Smooth muscle cell (in vitro differentiated cells): ENCODE results near the gene POLR1A. TPM values are rescaled to one million over a fixed set of nuclear protein-coding genes. Genes with fewer than 3 reads are reported as not detected.

Experiments
- DNase-seq: peaks from one replicate; lab custom pipeline; 2025; ENCODE audit not compliant: unreplicated experiment; lab: John Stamatoyannopoulos, UW
- H2AFZ ChIP-seq: fragments of 200-600 bp; sonication (generic); 2 replicates; pipeline ENCODE4 v1.6.0; 2016; ENCODE audit warnings: antibody characterized with exemption, low read depth, mild to moderate bottlenecking
- H3F3A ChIP-seq: fragments of 200-600 bp; sonication (generic); 2 replicates; pipeline ENCODE4 v1.6.0; 2017; ENCODE audit warnings: antibody characterized with exemption, low read depth
- H3K27ac ChIP-seq: fragments of 200-600 bp; sonication (generic); 2 replicates; pipeline ENCODE4 v1.5.1; 2016; ENCODE audit warnings: low read depth, mild to moderate bottlenecking
- H3K27me3 ChIP-seq: fragments of 200-600 bp; sonication (generic); 2 replicates; pipeline ENCODE4 v1.6.1; 2016; ENCODE audit warnings: low read depth, mild to moderate bottlenecking
- H3K36me3 ChIP-seq: fragments of 200-600 bp; sonication (generic); 2 replicates; pipeline ENCODE4 v1.5.1; 2016; ENCODE audit warnings: low read depth
- H3K4me1 ChIP-seq: fragments of 200-600 bp; sonication (generic); 2 replicates; pipeline ENCODE4 v1.5.1; 2016; ENCODE audit warnings: low read depth
- H3K4me2 ChIP-seq: fragments of 200-600 bp; sonication (generic); 2 replicates; pipeline ENCODE4 v1.6.0; 2016; ENCODE audit warnings: mild to moderate bottlenecking
- H3K4me3 ChIP-seq: fragments of 200-600 bp; sonication (generic); 2 replicates; pipeline ENCODE4 v1.5.1; 2016; ENCODE audit warnings: mild to moderate bottlenecking
- H3K79me2 ChIP-seq: fragments of 200-600 bp; sonication (generic); 2 replicates; pipeline ENCODE4 v1.6.0; 2016; ENCODE audit warnings: low read depth, mild to moderate bottlenecking
- H3K9ac ChIP-seq: fragments of 200-600 bp; sonication (generic); 2 replicates; pipeline ENCODE4 v1.6.0; 2016; ENCODE audit warnings: low read depth
- H3K9me3 ChIP-seq: fragments of 200-600 bp; sonication (generic); replicated peaks from 2 replicates; pipeline ENCODE4 v1.5.1; 2016; ENCODE audit warnings: low read depth
- H4K20me1 ChIP-seq: fragments of 200-600 bp; sonication (generic); 2 replicates; pipeline ENCODE4 v1.6.0; 2016; ENCODE audit warnings: low read depth
- WGBS: methylation state at CpG from one replicate; pipeline ENCODE4 v1.1.7; 2016; ENCODE audit warnings: low lambda C conversion rate; 5-methylcytosine and 5-hydroxymethylcytosine counted together
- polyA plus RNA-seq: library from polyadenylated mRNA; unstranded; fragments of >200 nt; fragmentation: Nextera tagmentation; extraction: Ambion mirVana; gene quantifications from 2 replicates; pipeline ENCODE4 v1.2.1, GENCODE V29; 2016
- total RNA-seq: library from RNA; depleted of rRNA; stranded (reverse); fragments of >200 nt; gene quantifications from 2 replicates; pipeline ENCODE4 v1.2.3, GENCODE V29; 2014
- TF ChIP-seq, protein P1 (sequence below): fragments of 200-600 bp; sonication (generic); IDR thresholded peaks from 2 replicates; pipeline ENCODE4 v1.5.1; 2017; ENCODE audit warnings: borderline replicate concordance, mild to moderate bottlenecking, antibody characterized with exemption; ENCODE audit not compliant: insufficient read depth, poor library complexity, severe bottlenecking

Gene POLR1A
- total and polyA plus RNA-seq, 2 experiments from 2014 or later = 4.9 to 20.8 TPM

DNA sequence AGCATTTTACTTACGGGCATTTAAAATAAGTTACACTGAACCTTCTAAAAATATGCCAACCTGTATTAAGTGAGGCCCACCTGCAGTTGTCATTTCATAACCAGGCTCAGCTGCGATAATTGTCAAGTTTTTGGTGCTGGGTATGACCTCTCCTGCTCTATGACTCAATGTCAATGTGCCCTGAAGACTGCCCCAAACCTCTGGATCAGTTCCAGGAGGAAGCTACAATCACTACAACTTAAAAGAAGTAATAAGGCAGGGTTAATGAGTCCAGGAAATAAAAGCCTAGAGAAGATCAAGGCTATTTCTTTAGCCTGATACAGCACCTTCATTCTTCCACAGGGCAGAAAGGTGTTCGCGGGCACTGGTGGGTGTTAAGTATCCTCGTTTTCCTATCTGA lies 22.9 kb downstream of the POLR1A start:
- no peaks in the 10 kb centered on the region for H3K27me3 ChIP-seq
- WGBS = 95% methylated on average over 5 of the region's 5 CpGs

DNA sequence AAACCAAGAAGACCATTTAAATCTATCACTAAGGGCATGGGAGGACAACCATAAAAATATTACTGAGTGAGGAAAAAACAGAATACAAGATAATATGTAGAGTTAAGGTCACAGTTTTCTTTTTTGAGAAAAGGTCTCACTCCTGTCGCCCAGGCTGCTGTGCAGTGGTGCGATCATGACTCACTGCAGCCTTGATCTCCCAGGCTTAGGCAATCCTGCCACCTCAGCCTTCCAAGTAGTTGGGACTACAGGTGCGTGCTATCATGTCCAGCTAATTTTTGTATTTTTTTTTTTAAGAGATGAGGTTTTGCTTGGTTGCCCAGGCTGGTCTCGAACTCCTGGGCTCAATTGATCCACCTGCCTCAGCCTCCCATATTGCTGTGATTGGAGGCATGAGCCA lies 24.0 kb downstream of the POLR1A start:
- H3K4me3 ChIP-seq = no peak overlapping the region
- no peak for DNase-seq
- no peak overlapping the region for H3K9ac ChIP-seq
- H3K36me3 ChIP-seq = peaks cover 7% of the 10 kb centered on the region
- no peaks in the 10 kb centered on the region for H3K9me3 ChIP-seq
- TF ChIP-seq, protein P1, sequence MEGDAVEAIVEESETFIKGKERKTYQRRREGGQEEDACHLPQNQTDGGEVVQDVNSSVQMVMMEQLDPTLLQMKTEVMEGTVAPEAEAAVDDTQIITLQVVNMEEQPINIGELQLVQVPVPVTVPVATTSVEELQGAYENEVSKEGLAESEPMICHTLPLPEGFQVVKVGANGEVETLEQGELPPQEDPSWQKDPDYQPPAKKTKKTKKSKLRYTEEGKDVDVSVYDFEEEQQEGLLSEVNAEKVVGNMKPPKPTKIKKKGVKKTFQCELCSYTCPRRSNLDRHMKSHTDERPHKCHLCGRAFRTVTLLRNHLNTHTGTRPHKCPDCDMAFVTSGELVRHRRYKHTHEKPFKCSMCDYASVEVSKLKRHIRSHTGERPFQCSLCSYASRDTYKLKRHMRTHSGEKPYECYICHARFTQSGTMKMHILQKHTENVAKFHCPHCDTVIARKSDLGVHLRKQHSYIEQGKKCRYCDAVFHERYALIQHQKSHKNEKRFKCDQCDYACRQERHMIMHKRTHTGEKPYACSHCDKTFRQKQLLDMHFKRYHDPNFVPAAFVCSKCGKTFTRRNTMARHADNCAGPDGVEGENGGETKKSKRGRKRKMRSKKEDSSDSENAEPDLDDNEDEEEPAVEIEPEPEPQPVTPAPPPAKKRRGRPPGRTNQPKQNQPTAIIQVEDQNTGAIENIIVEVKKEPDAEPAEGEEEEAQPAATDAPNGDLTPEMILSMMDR = no peak
- no peaks in the 10 kb centered on the region for H3K4me1 ChIP-seq
- H3K27me3 ChIP-seq = no peaks in the 10 kb centered on the region
- H2AFZ ChIP-seq = no peak overlapping the region
- no peaks in the 10 kb centered on the region for H3F3A ChIP-seq
- H3K27ac ChIP-seq = no peak overlapping the region
- H3K79me2 ChIP-seq = no peaks in the 10 kb centered on the region
- 97% methylated on average over 4 of the region's 4 CpGs for WGBS
- H4K20me1 ChIP-seq = no peaks in the 10 kb centered on the region
- H3K4me2 ChIP-seq = no peak overlapping the region

More for the DNA sequence above, 22.9 kb downstream of the POLR1A start:
- H3K4me3 ChIP-seq = no peak overlapping the region
- no peak overlapping the region for H3K9ac ChIP-seq
- H3K4me2 ChIP-seq = no peak overlapping the region
- no peak for DNase-seq
- no peaks in the 10 kb centered on the region for H3F3A ChIP-seq
- H3K36me3 ChIP-seq = peaks cover 10% of the 10 kb centered on the region
- no peaks in the 10 kb centered on the region for H3K79me2 ChIP-seq
- no peaks in the 10 kb centered on the region for H4K20me1 ChIP-seq
- no peaks in the 10 kb centered on the region for H3K4me1 ChIP-seq
- H3K27ac ChIP-seq = no peak overlapping the region
- no peaks in the 10 kb centered on the region for H3K9me3 ChIP-seq
- TF ChIP-seq, protein P1 = no peak
- no peak overlapping the region for H2AFZ ChIP-seq

DNA sequence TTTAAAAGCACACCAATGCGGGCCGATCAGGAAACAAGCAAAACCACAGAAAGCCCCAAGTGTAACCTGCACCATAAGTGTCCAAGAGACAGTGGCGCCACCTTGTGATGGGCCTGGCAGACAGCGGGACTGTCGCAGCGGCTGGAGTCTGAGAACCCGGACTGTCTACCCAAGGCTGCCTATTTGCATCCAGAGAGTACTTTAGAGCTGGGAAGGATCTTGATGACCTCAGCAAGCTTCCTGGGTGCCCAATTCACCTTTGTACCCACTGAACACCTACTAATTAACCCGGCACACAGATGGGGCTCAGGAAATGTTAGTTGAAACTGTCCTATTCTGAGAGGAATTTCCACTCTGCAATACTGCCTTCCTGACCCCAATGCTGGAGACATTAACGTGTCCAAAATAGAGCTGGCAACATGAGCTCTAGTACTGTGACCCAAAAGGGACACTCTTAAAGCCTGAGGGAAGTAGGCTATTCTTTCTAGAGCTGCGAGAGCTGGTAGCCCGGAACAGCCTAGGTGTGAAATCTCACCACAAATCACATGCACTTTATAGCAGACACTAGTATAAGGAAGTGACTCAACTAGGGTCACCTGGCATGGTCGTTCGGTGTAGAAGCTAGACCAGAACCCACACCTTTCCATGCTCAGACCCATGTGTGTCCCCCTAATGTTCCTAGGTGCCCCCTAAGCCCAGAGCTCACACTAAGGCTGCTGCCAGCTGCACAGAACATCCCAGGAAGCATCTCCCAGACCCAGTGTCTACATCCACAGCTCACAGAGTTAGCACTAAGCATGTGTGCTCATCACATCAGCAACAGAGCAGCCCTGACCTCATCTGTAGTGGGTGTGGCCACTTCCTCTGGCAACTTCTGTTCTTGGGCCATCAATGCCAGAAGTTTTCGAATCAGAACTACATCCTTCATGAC lies 25.4 kb downstream of the POLR1A start:
- WGBS = 75% methylated on average over 14 of the region's 14 CpGs
- no peak overlapping the region for H3K4me3 ChIP-seq
- DNase-seq = peak; percentile 4
- no peaks in the 10 kb centered on the region for H3K4me1 ChIP-seq
- TF ChIP-seq, protein P1 = peak; percentile 69
- no peak overlapping the region for H3K9ac ChIP-seq
- H3K27me3 ChIP-seq = no peaks in the 10 kb centered on the region
- no peak overlapping the region for H3K27ac ChIP-seq
- H3F3A ChIP-seq = no peaks in the 10 kb centered on the region
- no peak overlapping the region for H3K4me2 ChIP-seq
- H3K9me3 ChIP-seq = no peaks in the 10 kb centered on the region
- no peaks in the 10 kb centered on the region for H4K20me1 ChIP-seq
- H2AFZ ChIP-seq = no peak overlapping the region
- H3K36me3 ChIP-seq = peaks cover 5% of the 10 kb centered on the region
- H3K79me2 ChIP-seq = no peaks in the 10 kb centered on the region
